Measurements from ENCODE around the gene CCDC3.
"Not testable (repeated sequence)": the region's sequence is repeated elsewhere in the genome, so short reads cannot be mapped to it uniquely, and the experiment has no call there.

The CCDC3 gene

DNA sequence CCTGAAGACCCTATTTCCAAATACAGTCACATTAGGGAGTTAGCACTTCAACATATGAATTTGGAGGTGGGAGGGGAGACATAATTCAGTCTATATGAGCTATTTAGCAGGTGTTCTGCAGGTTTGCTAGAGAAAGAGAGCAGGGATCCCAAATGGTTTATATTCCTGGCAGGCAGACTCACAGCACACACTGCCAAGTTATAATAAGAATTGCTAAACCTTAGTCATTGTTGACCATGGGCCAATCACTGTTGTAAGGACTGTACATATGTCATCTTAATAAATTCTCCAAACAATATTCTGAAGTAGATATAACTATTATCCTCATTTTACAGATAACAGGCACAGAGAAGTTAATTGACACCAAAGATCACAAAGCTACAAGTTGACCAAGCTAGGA, 1.5 kb upstream of the CCDC3 start:
- Histone ChIP-seq H4K20me1 (peaks cover 9% of the 10 kb centered on the region; the same call in 1 of the 2 replicates), H3K4me2 (no peak overlapping the region), H3K9me3 (no peaks in the 10 kb centered on the region), H3K4me1 (peaks cover 6% of the 10 kb centered on the region), H3K4me3 (no peak overlapping the region), H3K27ac (no peak overlapping the region), H3K36me3 (no peaks in the 10 kb centered on the region), H3K9ac (no peak overlapping the region), H3K27me3 (peaks cover 45% of the 10 kb centered on the region)
- TF ChIP-seq Cebpa-rat (IDR thresholded peaks at IDR 0.05), result no peak

DNA sequence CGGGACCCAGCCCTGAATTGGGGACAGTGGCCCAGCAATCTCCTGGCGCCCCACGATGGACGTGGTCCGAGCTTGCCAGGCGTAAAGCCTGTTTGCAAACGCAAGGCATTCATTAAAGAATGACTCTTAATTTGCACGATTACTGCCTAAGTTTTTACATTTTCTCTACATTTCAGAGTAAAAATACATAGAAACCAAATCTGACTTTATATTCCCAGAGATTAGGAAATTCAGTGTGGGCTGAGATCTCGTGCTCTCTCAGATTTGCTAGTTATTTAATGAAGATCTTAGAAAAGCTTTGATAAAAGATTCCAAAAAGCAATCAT, 337 bp upstream of the CCDC3 start:
- peaks cover 6% of the 10 kb centered on the region for H3K4me1 ChIP-seq
- TF ChIP-seq Cebpa-rat (IDR thresholded peaks at IDR 0.05), result no peak
- peak overlapping the region; percentile 67 for H3K4me3 ChIP-seq
- H3K36me3 ChIP-seq, result no peaks in the 10 kb centered on the region
- peak overlapping the region; percentile 81 for H3K4me2 ChIP-seq
- no peak overlapping the region for H3K27ac ChIP-seq
- no peaks in the 10 kb centered on the region for H3K9me3 ChIP-seq
- H3K27me3 ChIP-seq, result peaks cover 47% of the 10 kb centered on the region
- no peak overlapping the region for H3K9ac ChIP-seq
- peaks cover 9% of the 10 kb centered on the region; the same call in 1 of the 2 replicates for H4K20me1 ChIP-seq

DNA sequence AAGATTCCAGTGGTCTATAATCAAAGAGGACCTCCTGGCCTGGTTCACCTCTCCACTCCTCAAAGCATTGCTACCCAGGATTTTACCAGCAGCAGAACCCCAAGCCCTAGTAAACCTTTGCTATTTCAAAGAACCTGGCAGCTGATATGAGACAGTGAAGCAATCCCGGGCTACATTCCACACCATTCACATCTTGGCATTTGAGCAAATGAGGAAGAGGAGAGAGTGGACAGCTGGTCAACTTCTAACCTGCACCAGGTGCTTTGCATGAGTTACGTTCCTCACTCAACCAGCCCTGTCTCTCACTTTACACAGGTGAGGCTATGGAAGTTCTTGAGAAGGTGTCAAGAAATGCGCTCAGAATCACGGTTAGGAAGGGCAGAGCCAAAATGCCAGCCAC, 1.1 kb downstream of the CCDC3 start:
- Histone ChIP-seq H3K4me1 (peaks cover 14% of the 10 kb centered on the region), H3K9me3 (no peaks in the 10 kb centered on the region), H4K20me1 (peaks cover 9% of the 10 kb centered on the region; the same call in 1 of the 2 replicates), H3K9ac (no peak overlapping the region), H3K27me3 (peaks cover 47% of the 10 kb centered on the region), H3K4me2 (no peak overlapping the region), H3K4me3 (no peak overlapping the region), H3K27ac (no peak overlapping the region), H3K36me3 (no peaks in the 10 kb centered on the region)
- TF ChIP-seq Cebpa-rat (IDR thresholded peaks at IDR 0.05), result no peak

DNA sequence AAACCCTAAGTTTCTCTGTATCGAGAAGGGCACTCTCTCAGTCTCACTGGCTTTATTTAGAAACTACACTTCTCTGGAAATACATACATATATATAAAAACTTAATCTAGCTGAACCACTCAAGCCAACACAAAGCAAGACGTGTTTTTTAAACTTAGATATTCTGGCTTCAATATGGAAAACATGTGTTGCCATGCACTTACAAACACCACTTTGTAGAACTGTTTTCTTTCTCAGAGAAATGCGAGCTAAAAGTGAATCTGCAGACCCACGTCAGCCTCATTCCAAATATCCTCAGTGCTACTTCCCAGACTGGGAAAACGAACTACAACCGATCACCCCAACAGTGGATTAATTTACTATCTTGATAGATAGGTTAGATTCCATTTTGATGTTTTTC, 1.7 kb downstream of the CCDC3 start:
- Histone ChIP-seq H3K9me3 (no peaks in the 10 kb centered on the region), H3K36me3 (no peaks in the 10 kb centered on the region), H3K4me2 (no peak overlapping the region), H3K27ac (no peak overlapping the region), H3K4me1 (peaks cover 20% of the 10 kb centered on the region), H4K20me1 (peaks cover 9% of the 10 kb centered on the region; the same call in 1 of the 2 replicates), H3K9ac (no peak overlapping the region), H3K4me3 (no peak overlapping the region), H3K27me3 (peaks cover 47% of the 10 kb centered on the region)
- no peak for TF ChIP-seq Cebpa-rat (IDR thresholded peaks at IDR 0.05)

DNA sequence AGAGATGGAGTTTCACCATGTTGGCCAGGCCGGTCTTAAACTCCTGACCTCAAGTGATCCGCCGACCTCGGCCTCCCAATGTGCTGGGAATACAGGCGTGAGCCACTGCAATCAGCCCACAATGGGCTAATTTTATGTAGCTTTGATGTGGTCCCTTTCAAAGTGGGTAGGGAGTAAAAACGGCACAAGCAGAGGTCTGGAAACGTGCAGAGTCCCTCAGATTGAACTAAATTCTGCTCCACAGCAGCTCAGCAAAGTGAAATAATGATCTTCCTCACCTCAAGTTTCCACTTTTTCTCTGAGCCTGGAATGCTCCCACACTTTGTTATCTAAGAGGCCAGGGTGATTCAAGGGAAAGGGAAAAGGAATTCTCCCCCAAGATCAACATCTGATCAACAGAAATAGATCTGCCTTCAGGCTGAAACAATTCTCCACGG, 6.1 kb downstream of the CCDC3 start:
- no peak overlapping the region for H3K4me3 ChIP-seq
- no peak overlapping the region for H3K27ac ChIP-seq
- no peaks in the 10 kb centered on the region for H3K9me3 ChIP-seq
- H3K4me1 ChIP-seq, result peaks cover 16% of the 10 kb centered on the region
- peaks cover under 1% of the 10 kb centered on the region; the same call in 1 of the 2 replicates for H4K20me1 ChIP-seq
- no peak overlapping the region for H3K9ac ChIP-seq
- TF ChIP-seq Cebpa-rat (IDR thresholded peaks at IDR 0.05), result no peak
- peaks cover 21% of the 10 kb centered on the region for H3K27me3 ChIP-seq
- peak overlapping the region; percentile 61 for H3K4me2 ChIP-seq
- no peaks in the 10 kb centered on the region for H3K36me3 ChIP-seq

DNA sequence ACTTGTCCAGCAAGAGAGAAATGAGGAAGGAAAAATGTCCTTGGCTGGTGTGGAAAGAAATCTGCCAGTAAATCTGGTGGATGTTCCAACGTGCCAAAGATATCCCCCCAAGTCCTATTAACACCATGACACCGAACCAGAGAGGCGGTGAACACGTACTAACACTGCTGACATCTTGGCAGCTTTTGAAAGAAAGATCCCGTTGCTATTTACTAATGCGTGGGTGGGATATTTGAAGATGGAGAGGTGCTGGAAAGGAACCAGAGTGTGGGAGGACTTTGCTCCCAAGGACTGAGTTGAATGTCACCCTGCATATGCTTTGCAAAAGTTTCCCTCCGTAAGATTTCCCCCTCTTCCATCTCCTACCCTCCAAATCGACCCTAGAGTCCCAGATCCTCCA, 7.9 kb downstream of the CCDC3 start:
- no peak overlapping the region for H3K9ac ChIP-seq
- H4K20me1 ChIP-seq, result no peaks in the 10 kb centered on the region
- no peak for TF ChIP-seq Cebpa-rat (IDR thresholded peaks at IDR 0.05)
- no peak overlapping the region for H3K4me2 ChIP-seq
- peaks cover 16% of the 10 kb centered on the region for H3K4me1 ChIP-seq
- no peak overlapping the region for H3K4me3 ChIP-seq
- no peak overlapping the region for H3K27ac ChIP-seq
- H3K9me3 ChIP-seq, result no peaks in the 10 kb centered on the region
- peaks cover 4% of the 10 kb centered on the region; the same call in 1 of the 2 replicates for H3K27me3 ChIP-seq
- no peaks in the 10 kb centered on the region for H3K36me3 ChIP-seq

DNA sequence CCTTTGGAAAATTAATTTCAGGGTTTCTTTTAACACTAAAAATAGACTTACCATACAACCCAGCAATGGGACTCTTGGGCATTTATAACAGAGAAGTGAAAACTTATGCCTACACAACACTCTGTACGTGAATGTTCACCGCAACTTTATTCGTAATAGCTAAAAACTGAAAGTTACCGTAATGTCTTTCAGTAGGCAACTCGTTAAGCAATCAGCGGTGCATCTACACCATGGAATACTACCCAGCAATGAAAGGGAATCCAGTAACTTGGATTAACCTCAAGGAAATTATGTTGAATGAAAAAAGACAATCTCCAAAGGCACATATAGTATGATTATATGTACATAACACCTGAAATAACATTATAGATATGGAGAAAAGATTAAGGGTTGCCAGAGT, 16.2 kb downstream of the CCDC3 start:
- Histone ChIP-seq H3K9me3 (peaks cover 14% of the 10 kb centered on the region), H3K36me3 (no peaks in the 10 kb centered on the region), H3K4me3 (no peak overlapping the region), H3K9ac (no peak overlapping the region), H3K4me1 (peaks cover 13% of the 10 kb centered on the region), H3K4me2 (no peak overlapping the region), H3K27me3 (no peaks in the 10 kb centered on the region), H4K20me1 (no peaks in the 10 kb centered on the region), H3K27ac (no peak overlapping the region)
- TF ChIP-seq Cebpa-rat (IDR thresholded peaks at IDR 0.05), result no peak

- TF ChIP-seq Cebpa-rat (IDR thresholded peaks at IDR 0.05), result no peak
- Histone ChIP-seq H3K36me3 (no peaks in the 10 kb centered on the region), H3K4me3 (no peak overlapping the region), H3K9ac (no peak overlapping the region), H3K27ac (no peak overlapping the region), H3K4me1 (peaks cover 24% of the 10 kb centered on the region), H3K27me3 (no peaks in the 10 kb centered on the region), H4K20me1 (no peaks in the 10 kb centered on the region), H3K4me2 (no peak overlapping the region), H3K9me3 (peaks cover 14% of the 10 kb centered on the region)
These were observed 17.3 kb downstream of the CCDC3 start for GRCh38 chr10:12984165-12984747.

- H3K36me3 ChIP-seq, H3K27me3 ChIP-seq, H4K20me1 ChIP-seq, H3K9ac ChIP-seq, H3K27ac ChIP-seq, H3K4me3 ChIP-seq, H3K4me2 ChIP-seq: not testable (repeated sequence)
- H3K9me3 ChIP-seq, result peaks cover 14% of the 10 kb centered on the region
- H3K4me1 ChIP-seq, result peaks cover 31% of the 10 kb centered on the region
These were observed 17.9 kb downstream of the CCDC3 start for GRCh38 chr10:12983568-12983967.

- H3K27ac ChIP-seq, result no peak overlapping the region
- peaks cover 32% of the 10 kb centered on the region for H3K4me1 ChIP-seq
- no peak for TF ChIP-seq Cebpa-rat (IDR thresholded peaks at IDR 0.05)
- no peaks in the 10 kb centered on the region for H4K20me1 ChIP-seq
- peaks cover 14% of the 10 kb centered on the region for H3K9me3 ChIP-seq
- no peaks in the 10 kb centered on the region for H3K27me3 ChIP-seq
- H3K4me3 ChIP-seq, result no peak overlapping the region
- peak overlapping the region; percentile 88 for H3K4me2 ChIP-seq
- no peaks in the 10 kb centered on the region for H3K36me3 ChIP-seq
- no peak overlapping the region for H3K9ac ChIP-seq
These were observed 19.9 kb downstream of the CCDC3 start for GRCh38 chr10:12981570-12981969.

Measured in BLaER1 (cell line).